HG03135 (cell line): ENCODE measurements around the gene VPS18.

Source experiments
- ATAC-seq: cut with Tn5 transposase; IDR thresholded peaks from one replicate; pipeline ENCODE4 v1.9.1; 2021; ENCODE audit warnings: mild to moderate bottlenecking, moderate library complexity; ENCODE audit not compliant: unreplicated experiment

VPS18 gene

GRCh38 chr15:40952301-40952900 is 58.2 kb downstream of the VPS18 start:
- ATAC-seq, result no peak

- peak; percentile 77 for ATAC-seq
Measured at GRCh38 chr15:40952901-40953712, 58.9 kb downstream of the VPS18 start, which contains the start of gene CHAC1. CHAC1 (plus strand) TSS chr15:40953471; CDS start chr15:40953584, 113 bp downstream.
